HG02571 (cell line): ENCODE results near the gene PLEKHG5.

Experiments
- ATAC-seq: cut with Tn5 transposase; IDR thresholded peaks from one replicate; pipeline ENCODE4 v1.9.1; 2021; ENCODE audit warnings: mild to moderate bottlenecking, moderate library complexity; ENCODE audit not compliant: unreplicated experiment

Gene PLEKHG5

GRCh38 chr1:6509919-6510291 lies 18.4 kb upstream of the PLEKHG5 start:
- ATAC-seq, result no peak

- no peak for ATAC-seq
These were observed 17.9 kb upstream of the PLEKHG5 start for GRCh38 chr1:6509220-6509918.

GRCh38 chr1:6508816-6509189 lies 17.3 kb upstream of the PLEKHG5 start:
- ATAC-seq, result no peak

DNA sequence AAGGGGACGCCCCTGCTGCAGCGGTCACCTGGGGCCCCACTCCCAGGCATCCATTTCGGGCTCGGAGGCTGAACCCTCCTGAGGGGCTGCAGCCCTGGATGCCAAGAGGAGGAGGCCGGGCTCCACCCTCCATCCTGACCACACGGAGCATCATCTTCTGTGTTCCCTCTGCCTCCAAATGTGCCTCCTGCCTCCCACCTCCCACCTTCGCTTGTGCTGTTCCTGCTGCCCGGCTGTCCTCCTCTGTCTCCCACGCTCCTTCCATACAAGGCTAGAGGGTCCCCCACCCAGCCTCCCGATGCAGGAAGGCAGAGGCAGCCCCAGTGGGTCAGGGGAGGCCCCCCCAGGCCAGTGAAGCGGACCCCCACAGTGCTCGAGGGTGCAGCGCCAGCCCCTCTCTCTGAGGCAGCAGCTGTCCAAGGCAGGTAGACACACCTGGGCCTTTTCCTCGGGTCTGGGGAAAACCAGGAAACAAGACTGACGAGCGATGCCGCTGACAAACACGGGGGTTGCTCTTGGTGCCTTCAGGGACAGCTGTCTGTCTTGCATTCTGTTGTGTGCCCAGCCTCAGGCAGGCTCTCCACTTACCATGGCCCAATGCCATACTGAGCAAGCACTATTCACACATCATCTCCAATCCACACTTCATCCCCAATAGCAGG lies 16.8 kb upstream of the PLEKHG5 start:
- no peak for ATAC-seq

DNA sequence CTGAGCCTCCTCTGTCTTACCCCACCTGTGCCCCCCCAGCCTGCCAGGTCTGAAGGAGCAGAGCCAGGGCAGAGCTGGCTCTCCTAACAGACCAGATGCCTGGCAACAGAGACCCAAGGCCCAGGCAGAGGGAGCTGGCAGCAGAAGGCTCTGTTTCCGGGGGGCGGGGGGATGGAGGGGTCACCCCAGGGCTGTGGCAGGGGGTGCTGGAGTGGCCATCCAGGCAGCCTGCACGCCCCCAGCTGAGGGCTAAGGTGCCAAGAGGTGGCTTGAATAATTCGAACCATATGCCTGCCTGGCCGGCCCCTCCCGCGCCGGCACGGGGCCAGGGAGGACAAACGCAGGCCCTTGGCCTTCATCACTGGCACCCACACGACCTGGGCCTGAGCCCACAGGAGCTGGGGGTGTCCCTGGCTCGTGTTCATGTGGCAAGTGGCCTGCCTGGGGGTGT lies 16.0 kb upstream of the PLEKHG5 start:
- no peak for ATAC-seq

- no peak for ATAC-seq
These were observed 15.6 kb upstream of the PLEKHG5 start for GRCh38 chr1:6507037-6507428.

DNA sequence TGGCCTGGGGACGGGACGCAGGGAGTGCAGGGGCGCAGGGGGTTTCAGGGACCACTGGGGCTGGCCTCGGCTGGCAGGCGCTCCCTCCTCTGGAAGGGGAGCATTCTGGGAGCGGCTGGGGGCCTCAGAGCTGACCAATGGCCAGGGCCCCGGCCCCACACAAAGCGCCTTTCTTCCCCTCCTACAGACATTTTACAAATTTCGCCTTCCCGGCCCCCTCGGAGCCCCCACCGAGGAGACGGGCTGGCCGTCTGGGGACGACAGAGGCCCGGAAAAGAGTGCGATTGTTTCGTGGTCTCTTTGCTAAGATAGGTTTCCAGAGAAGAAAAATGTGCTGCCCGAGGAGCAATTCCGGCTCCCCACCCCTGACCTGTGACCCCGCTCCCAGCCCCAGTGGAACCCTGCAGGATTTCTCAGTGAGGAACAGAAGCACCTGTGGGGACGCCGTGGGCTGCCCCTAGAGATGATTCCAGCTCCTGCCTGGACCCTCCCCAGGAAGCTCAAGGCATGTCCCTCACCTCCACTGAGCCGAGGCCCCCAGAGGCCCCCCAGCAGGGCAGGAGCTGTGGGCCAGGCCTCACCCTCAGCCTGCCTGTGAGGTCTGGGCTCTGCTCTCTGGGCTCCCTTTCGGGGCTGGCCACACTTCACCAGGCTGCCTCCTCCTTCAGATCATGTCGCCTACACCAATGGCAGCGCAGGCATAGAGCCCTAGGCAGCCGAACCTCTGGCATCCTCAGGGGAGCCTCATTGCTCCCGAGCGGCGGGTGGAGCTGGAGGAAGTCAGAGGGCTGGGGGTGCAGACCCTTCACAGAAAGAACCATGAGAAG lies 15.0 kb upstream of the PLEKHG5 start:
- ATAC-seq, result no peak

GRCh38 chr1:6505367-6506209 lies 14.1 kb upstream of the PLEKHG5 start:
- ATAC-seq, result no peak

- ATAC-seq, result no peak
These were observed 13.4 kb upstream of the PLEKHG5 start for GRCh38 chr1:6504887-6505286.

GRCh38 chr1:6503884-6504602 lies 12.6 kb upstream of the PLEKHG5 start:
- no peak for ATAC-seq

GRCh38 chr1:6502000-6502891 lies 10.8 kb upstream of the PLEKHG5 start:
- no peak for ATAC-seq

DNA sequence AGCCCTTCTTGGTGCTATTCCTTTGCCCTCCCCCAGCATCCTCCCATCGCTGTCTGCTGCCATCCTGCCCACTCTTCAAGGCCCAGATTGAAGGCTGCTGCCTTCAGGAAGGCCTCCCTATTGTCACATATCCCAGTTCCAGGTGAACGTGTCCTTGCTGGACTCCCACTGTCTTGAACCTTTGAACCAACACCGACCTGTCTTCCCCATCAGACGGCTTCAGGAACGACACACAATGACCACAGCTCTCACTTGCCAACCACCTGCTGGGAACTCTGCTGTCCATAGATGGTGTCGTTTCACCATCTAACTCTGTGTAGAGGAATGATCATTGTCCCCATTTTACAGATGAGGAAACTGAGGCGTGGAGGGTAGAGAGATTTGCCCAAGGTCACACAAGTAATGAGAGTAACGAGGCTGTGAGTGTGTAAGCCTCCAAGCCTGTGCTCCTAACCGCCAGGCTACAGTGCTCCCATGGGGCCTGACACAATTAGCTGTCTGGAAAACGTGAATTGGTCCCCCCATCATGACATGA lies 9.9 kb upstream of the PLEKHG5 start:
- no peak for ATAC-seq

DNA sequence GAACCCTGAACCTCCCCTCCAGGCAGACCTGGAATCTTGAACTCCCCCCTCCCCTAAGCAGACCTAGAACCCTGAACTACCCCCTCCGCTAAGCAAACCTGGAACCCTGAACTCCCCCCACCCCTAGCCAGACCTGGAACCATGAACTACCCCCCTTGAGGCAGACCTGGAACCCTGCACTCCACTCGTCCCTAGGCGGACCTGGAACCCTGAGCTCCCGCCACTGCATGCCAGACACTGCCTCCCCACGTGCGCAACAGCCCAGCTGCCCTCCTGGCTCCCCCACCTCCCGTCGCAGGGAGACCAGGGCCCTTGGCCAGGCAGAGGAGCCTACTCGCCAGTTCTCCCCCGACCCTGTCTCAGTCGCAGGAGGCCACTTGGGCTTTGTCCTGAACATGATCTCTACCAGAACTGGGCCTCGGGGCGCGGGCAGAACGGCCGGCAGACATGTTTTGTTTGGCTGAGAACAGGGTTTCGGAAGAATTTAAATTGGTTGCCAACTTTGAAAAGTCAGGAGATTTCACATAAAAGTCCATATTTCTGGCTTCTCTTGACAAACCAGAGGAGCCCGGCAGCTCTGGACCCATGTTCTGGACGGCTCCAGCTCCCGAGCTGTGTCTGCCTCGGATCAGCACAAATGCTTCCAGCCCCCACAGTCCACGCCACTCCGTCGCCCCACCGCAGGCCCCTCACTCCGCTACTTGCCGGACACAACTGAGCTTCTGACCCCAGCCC lies 9.2 kb upstream of the PLEKHG5 start:
- ATAC-seq, result no peak

DNA sequence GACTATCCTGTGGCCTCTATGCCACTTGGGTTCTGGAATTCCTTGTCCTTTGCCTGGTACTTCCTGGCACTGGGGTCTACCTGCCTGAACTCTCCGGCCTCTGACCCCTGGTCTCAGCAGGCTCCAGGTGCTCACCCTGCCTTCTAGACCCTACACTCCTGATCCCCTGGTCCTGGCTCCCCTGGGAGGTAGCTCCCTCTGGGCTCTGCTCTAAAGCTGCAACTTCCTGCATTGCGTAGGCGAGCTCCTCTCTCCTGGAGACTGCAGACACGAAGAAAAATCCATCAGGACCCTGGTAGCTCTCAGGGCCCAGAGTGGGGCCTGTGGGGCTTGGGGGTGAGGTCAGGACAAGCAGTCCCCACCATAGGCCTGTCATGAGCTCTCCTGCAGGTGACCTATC lies 7.8 kb upstream of the PLEKHG5 start:
- no peak for ATAC-seq

DNA sequence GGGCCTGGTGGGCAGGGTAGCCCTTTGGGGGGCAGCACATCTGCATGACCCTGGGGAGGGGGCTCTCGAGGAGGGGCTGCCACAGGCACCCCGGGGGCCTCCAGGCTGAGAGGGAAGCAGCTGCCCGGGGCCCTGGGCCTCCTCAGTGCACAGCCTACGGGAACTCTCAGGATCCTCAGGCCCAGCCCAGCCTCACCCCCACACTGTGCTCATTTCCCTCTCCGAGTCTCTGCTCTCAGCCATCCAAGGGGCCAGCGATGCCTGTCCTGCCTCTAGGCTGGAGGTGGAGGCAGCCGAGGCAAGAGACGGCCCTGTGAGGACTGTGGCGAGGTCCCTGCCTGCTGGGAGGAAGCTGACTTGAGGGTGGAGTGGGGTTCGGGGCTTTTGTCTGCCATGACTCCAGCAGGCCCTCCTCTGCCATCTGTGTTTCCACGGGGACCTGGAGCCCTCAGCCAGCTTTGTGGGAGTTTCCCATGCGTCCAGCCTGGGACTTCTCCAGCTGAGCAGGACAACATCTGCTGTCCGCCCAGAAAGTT lies 7.2 kb upstream of the PLEKHG5 start:
- no peak for ATAC-seq

GRCh38 chr1:6497867-6498575 lies 6.6 kb upstream of the PLEKHG5 start:
- no peak for ATAC-seq

DNA sequence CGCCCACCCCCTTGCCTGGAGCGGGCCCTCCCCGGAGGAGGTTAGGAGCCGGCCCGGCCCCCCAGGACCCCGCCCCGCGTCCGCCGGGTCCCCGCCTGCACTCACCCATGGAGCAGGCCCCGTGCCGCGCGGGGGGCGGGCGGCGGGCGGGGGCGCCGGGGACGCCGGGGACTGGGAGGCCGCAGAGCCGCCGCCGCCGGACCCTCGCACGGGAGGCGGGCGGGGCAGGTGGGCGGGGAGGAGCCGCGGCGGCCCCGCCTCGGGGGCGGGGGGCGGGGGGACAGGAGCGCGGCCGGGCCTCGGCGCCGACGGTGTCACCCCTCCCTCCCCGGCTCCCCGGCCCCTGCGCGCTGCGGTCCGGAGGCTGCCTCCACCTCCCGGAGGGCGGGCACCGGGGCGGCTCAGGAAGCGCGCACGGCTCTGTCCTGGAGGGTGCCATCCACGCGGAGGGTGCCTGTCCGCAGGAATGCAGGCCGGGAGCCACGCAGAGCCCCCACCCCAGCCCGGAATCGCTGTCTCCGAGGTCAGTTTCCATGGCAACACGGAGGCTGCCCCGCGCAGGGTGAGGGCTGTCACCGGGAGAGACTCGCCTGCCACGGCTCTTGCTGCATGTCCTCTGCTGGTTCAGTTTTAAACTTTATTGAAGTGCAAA lies 5.9 kb upstream of the PLEKHG5 start:
- no peak for ATAC-seq
